DMS153 (cell line): ENCODE results near the gene RASGRP2.
"Not testable (repeated sequence)": the region's sequence is repeated elsewhere in the genome, so short reads cannot be mapped to it uniquely, and the experiment has no call there.

Experiments
- DNase-seq: peaks from one replicate; lab custom pipeline; 2025; lab: John Stamatoyannopoulos, UW

Gene RASGRP2

DNA sequence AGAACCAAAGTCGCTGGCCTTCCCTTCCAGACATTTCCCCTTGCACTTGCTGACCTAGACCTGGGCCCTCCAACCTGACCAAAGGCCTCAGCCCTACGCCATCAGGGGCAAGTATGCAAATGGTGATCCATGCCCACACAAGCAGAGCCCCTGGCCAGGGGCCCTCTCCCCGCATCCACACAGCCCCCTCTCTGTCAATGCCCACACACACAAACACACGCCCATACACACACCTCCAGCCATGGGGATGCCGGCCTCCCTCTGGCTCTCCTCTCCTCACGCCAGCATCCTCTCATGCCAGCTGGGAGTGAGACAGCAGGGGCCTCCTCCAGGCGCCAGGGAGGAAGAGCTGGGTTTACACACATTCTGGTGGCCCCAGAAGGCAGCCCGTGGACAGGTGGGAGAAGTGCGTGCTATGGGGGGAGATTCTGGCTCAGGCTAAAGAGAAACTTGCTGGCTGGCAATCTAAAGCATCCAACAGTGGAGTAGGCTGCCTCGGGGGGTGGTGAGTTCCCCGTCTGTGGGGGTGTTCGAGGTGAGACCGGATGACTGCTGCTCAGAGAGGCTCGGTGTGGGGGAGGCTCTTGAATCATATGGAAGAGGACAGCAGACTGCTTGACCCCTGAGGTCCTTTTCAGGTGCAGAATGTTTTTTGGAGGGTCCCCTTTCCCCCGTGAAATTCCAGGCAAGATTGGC lies 25.7 kb downstream of the RASGRP2 start:
- no peak for DNase-seq

DNA sequence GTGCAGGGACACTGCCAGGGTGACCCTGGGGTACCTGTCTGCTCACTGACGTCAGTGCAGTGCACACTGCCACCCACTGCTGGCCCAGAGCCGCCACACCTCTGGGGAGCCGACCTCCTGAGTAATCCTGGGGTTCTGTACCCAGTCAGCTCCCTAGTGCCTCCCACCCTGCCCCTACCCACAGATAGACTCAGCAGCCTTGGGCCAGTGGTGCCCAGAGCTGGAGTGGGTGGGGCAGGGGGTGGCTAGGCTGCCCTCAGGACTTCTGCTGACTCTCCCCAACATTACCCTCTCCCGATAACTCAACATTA lies 26.7 kb downstream of the RASGRP2 start:
- DNase-seq: no peak

DNA sequence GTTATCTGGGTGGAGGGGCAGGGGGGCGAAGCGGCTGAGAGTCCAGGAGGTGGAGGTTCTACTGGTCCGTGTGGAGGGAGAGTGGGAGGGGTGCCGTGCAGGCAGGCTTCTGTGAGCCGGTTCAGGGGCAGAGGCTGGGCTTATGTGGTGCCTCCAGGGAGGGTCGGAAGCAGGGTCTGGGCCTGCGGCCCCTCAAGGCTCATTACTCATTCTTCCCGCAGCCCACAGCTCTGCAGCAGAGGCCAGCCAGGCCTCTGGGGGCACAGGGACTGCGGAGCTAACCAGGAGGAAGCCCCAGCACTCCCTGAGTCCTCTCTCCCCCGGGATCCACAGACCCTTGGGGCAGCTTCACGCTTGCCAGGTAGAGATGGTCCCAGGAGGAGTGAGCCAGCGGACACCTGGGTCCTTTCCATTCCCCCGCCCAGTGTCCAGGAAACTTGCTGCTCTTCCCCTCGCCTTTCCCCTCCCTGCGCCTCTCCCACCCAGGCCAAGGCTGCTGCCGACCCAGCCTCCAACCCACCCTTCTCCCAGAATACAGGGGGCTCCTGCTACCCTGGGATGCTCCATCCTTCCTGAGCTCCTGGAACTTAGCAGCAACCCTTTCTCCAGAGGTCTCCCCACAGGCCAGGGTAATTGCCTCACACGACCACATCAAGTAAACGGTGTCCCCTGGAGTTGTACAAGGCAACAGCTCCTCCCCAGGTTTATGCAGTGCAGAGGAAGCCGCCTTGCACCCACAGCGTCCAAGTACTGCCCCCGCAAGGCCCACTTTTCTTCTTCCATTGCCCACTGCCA lies 27.3 kb downstream of the RASGRP2 start:
- no peak for DNase-seq

DNA sequence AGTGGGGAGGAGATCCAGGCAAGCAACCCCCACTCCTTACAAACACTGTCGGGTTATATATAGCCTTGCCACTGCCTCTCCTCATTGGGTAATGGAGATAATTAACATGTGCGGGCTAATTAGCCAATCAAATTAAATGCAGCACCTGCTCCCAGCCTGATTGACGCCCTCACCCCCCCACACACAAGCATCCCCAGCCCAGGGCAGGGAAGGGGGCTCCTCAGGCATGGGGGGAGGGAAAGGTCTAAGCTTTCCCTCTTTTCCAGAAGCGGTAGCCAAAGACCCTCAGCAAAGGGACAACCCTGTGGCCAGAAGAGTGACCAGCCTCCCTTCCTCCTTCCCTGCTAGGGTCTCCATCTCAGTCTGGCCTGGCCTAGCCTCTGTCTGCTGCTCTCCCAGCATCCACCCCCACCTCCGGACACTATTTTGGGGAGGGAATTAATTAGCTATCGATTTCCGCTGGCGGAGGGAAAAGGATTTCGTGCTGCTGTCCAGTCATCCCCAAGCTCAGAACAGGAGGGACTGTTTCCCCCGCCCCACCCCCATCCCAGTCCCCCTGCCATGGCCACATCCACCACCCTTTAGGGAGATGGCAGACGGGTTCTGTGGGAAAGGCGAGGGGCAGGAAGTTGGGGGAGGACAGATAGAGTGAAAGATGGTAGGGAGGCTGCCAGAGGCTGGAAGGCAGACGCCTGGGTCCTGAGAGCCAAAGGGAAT lies 28.0 kb downstream of the RASGRP2 start:
- DNase-seq: no peak

DNA sequence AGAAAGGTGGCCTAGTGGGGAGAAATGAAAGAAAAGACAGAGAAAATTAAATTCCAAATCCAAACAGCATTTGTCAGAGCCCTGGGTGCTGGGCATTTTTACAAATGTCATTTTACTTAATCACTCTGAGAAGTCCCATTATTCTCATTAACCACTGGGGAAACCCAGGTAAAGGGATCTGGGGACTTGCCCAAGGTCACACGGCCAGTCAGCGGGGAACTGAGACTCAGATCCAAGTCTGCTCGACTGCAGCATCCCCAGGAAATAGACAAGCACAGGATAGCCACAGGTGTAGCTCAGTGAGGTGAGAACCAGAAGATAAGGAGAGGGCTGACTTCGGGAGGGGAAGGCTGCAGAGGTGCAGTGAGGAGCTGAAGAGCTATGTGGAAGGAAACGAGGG lies 28.8 kb downstream of the RASGRP2 start:
- no peak for DNase-seq

DNA sequence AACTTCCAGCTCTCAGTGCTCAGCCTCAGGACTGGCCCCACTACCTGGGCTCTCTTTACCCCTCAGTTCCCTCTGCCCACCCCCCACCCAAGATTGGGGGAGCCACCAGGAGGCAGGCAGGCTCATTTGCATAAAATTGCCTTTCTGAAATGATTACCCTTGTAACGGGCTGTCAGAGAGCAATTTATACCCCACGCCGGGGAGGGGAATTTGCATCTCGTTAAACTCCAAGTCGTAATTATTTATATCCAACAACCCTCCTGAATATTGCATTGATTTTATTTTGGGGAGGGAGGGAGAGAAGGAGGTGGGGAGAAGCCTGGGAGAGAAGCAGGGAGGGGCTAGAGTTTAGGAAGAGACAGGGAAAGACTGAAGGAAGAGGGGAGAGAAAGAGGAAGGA lies 29.3 kb downstream of the RASGRP2 start:
- no peak for DNase-seq

DNA sequence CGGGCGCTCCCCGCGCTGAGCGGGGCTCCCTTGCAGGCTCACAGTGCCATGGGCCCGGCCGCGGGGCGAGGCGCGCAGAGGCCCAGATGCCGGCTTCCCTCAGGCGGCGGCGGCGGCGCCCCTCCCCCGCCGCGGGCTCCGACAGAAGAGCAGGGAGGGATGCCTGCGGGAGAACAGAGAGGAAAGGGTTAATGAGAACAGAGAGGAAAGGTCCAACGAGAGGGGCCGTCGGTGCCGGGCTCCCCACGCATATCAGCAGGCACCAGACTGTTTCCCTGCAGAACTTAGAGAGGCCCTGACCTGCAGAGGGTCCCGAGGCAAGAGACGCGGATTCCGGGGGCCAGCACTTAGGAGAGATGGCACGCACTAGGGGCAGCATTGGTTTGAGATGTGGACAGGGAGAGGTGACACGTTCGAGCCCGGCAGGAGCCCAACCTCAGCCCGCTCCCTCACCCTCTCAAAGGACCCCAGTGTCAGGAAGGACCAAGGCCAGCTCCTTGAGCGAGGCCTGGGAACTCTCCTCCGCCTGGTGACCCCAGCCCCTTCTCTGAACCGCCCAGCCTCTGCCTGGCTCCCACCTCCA lies 30.1 kb downstream of the RASGRP2 start:
- no peak for DNase-seq

DNA sequence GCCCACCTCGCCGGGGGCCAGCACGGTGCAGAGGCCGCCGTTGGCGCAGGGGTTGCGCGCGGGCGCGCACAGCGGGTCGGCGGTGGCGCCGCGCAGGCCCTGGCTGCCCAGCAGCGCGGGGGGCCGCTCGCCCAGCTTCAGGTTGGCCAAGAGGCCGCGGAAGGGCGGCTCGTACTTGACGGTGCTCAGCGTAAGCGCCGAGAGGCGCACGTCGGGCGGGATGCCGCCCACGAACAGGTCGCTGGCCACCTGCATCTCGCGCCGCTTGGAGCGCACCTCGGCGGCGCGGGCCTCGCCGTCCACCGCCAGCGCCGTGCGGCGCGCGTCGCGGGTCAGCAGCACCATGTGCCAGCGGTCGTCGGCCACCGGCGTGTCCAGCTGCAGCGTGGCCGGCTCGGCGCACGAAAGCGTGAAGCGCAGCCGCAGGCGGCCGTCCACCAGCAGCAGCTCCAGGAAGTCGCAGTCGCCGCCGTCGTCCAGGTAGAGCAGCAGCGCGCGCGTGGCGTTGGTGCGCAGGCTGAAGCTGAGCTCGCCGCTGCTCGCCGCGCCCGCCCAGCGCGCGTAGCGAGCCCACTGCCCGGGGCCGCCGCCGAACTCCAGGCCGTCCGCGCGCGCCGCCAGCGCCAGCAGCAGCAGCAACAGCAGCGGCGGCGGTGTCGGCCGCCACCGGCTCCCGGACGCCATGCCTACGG lies 30.8 kb downstream of the RASGRP2 start:
- DNase-seq: peak; percentile 22

DNA sequence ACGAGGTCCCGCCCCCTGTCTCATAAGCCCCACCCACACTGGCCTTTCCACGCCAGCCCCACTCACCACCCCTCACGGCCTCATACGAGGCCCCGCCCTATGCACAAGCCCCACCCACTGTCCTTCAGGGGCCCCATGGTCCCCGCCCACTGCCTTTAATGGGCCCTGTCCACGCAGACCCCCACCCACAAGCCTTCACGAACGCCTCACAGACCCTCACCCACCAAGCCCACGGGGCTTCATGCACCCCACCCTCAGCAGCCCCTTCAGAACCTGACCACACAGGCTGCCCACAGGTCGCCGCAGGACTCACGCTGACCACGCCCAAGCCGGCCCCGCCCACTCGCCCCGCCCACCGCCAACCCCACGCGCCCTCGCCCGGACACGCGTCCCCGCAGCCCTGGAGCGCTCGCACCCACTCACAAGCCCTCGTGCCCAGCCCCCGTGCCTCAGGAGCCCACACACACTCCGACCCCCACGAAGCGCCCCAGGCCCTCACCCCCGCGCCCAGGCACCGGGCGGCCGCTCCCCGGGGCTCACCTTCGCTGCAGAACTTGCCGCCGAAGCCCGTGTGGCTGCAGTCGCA lies 31.4 kb downstream of the RASGRP2 start:
- DNase-seq: no peak

DNA sequence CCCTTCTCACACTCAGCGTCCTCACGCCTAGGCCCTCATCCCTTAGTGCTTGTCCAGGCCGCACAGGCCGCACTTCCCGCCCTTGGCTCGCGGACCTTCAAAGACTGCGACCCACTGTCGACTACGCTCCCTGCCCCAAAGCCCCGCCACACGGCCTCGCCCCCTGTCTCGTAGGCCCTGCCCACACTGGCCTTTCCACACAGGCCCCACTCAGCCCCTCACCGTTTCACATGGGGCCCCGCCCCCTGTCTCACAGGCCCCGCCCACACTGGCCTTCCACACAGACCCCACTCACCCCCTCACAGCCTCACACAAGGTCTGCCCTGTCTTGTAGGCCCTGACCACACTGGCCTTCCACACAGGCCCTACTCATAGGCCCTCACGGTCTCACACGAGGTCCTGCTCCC lies 32.0 kb downstream of the RASGRP2 start:
- DNase-seq: no peak

DNA sequence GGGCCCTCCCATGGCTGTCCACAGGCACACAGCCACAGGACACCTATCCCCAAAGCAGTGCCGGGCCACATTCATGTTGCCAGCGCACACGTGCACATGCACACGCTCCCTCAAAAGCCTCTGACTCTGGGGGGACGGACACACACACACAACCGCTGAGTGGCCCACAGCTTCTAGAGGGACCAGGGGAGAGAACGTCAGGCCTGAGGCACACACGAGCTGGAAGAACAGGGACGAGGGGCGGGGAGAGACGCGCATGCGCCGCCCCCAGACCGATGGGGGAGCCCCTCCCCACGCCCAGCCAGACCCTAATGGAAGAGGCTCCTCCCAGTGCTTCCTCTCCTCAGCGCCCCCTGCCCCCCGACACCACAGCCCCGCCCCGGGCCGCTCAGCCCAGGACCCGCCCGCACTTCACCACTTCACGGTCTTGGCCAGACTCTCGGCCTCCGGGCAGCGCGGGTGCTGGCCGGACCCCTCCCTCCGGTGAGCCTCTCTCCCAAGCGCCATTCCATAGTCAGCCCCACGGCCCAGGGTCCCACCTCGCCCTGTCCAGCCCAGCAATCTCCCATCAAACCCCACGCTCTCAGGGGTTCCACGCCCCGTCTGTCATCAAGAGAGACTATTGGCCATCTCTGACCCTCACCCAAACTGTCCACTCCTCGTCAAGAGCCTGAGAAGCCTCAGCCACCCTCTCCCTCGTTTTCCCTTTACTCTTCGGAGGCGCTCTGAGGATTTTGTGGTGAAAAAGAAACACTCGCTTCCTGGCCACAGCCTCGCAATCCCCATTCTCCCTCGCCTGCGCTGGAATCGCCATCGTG lies 32.6 kb downstream of the RASGRP2 start:
- no peak for DNase-seq

DNA sequence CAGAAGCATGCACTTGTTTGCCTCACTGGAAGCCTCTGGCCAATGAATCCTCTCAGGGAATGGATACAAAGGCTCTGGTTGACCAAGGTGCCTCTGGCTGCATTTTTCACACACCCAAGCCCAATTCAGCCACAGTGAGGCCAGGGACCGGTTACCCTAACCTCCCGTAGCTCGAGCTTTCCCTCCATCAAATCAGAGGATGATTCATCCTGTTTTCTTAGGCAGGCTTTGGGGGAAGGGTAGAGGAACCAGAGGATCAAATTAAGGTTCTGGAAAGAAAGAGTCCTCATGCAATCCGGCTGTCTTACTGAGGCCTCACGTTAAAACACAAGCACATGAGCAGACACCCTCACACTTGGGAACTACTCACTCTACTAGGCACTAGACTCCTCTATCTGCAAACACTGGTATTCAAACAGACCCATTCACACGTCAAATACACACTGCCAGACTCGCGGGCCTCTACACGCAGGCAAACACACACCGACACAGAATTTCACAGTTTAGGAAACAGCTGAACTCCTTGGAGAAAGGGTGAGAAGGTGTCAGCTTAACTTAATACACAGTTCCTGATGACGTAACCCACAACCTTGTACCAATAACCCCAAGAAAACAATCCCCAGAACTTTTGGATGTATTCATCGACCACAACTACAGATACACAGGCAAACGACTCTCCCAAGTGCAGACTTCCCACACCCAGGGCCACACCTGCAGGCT lies 33.4 kb downstream of the RASGRP2 start:
- DNase-seq: no peak

DNA sequence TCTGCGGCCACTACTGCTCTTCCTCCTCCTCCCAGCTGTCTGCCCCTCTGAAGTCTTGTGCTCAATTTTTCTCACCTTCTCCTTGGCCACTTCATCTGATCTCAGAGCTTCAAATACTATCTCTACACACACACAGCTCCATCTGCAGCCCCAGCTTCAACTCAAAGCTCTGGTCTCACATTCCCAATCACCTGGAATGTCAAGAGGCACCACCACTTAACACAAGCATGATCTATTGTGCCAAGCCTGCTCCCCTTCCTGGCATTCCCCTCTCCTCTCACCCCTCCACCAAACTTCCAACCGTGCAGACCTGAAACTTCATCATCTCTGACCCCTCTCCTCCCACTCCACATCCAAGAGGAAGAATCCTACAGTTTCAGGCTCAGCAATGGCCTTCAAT lies 38.4 kb downstream of the RASGRP2 start:
- DNase-seq: no peak

DNA sequence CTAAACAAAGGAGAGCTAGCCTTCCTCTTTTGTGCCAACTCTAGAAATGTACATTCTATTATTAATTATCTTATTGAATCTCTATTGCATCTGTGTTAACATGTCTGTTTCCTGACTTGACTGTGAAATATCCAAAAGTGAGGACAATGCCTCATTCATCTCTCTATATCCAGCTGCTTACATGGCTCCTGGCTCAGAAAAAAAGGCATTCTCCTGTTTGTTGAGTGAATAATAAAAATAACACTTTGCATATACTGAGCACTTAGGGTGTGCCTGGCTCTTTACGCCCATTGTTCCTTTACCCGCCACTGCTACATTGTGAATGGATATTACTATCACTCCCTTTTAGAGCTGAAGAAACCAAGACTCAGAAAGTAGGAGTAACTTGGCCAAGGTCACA lies 40.9 kb downstream of the RASGRP2 start:
- no peak for DNase-seq

DNA sequence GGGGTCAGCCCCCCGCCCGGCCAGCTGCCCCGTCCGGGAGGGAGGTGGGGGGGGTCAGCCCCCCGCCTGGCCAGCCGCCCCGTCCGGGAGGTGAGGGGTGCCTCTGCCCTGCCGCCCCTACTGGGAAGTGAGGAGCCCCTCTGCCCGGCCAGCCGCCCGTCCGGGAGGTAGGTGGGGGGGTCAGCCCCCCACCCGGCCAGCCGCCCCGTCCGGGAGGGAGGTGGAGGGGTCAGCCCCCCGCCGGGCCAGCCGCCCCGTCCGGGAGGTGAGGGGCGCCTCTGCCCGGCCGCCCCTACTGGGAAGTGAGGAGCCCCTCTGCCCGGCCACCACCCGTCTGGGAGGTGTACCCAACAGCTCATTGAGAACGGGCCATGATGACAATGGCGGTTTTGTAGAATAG lies 42.0 kb downstream of the RASGRP2 start:
- DNase-seq: not testable (repeated sequence)

DNA sequence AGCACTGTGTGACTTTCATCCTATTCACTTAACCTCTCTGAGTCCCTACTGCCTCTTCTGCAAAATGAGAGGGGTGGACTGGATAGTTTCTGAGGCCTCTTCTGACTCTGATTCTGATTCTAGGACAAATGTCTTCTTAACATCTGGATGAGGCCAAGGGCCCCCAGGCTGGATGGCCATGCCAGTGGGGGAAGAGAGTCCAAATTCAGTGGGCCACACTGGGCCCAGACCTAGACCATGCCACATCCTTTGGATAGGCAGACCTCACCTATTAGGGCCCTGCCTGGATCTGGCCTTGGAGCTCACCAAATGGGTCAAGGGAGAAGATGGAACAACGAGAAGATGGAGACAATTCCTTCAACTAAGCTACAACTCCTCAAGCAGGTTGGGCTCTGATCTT lies 45.5 kb downstream of the RASGRP2 start:
- DNase-seq: no peak

DNA sequence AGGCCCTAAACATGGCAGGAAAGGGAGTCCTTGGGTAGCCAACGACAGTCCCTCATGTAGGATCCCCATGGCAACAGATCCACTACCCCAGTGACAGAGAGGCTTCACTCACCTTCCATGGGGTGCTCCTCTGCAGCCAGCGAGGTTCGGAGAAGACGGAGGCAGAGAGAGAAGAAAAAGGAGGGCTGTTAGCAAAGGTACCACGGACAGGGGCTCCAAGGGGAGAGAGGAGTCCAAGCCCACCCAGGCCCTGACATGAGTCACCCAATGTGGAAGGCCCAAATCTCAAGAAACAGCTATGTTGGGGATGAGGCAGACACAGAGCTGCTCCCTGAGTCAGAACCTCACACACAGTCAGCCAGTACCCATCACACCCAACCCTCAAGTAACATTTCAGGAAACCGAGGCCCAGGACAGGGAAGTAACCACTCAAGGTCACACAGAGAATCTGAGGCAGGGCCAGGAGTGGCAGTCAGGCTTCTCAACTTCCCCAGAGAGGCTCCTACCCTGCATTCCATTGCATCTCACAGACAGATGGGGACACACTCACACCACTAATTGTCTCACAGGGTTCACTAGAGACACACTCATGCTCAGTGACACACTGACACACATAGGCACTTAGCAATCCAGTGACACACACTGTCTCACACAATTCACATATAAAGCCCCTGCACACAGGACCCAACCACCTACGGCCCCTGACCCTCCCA lies 46.1 kb downstream of the RASGRP2 start:
- no peak for DNase-seq

DNA sequence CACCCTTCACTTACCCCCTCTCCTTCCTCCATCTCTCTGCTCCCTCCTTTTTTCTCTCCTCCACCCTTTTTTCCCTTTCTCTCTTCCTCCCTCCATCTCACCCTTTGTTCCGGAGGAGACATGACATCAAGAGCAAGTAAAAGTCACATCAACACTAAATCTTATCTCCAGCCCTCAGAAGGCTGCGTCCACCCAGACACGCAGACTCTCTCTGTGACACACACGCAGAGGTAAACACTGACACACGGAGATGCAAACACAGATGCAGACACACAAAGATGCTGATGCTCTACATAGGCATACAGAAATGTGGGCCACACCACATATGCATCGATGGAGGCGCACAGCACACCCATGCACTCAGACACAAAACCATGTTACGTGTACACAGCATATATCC lies 47.9 kb downstream of the RASGRP2 start:
- no peak for DNase-seq

DNA sequence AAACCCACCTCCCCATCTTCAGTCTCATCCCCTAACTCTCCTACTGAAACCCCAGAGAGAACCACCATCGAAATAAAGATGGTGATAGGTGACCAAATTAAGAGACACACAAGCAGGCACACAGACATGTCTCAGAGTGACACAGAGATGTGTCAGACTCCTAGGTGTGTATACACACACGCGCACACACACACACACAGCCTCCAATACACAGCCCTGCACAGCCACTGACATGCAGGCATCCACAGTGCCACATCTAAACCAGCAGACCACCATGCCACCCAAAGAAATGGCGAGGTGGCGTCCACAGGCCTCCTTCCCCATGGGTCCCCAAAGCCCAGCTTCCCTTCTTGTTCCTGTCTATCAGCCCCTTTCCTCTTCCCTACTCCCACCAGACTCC lies 48.4 kb downstream of the RASGRP2 start:
- DNase-seq: no peak
